ENCODE results near the gene CLIC4.

The CLIC4 gene

GRCh38 chr1:24870551-24871195 is 125.4 kb downstream of the CLIC4 start:
- no peak overlapping the region for H3K27ac ChIP-seq
- no peak for TF ChIP-seq CTCF (conservative IDR thresholded peaks at IDR 0.05)

DNA sequence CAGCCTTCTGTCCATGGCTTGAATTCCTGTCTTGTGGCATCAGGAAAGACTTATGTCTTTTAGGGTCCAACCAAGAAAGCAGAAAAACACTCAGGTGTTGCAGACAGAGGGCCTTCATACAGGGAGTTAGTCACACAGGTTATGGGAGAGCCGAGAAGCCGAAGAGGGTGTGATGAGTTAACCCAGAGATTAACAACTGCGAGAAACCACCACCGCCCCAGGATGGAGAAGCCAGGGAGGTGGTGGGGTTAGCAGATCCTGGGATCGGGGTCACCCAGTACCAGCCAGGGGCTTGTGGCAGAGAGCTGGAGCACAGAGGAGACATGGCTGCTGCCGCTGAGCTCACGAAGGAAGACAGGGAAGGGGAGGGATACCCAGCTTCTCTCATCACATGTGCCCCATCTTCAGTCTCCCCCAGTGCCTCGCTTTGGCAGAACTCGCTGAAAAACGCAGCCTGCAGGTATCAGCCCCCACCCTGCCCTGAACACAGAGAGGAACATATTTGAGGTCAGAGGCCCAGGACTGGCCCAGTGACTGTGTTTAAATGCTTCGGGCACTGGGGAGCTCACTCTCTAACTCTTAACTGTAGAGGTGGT is 126.2 kb downstream of the CLIC4 start:
- TF ChIP-seq CTCF (conservative IDR thresholded peaks at IDR 0.05), result no peak
- H3K27ac ChIP-seq, result no peak overlapping the region

DNA sequence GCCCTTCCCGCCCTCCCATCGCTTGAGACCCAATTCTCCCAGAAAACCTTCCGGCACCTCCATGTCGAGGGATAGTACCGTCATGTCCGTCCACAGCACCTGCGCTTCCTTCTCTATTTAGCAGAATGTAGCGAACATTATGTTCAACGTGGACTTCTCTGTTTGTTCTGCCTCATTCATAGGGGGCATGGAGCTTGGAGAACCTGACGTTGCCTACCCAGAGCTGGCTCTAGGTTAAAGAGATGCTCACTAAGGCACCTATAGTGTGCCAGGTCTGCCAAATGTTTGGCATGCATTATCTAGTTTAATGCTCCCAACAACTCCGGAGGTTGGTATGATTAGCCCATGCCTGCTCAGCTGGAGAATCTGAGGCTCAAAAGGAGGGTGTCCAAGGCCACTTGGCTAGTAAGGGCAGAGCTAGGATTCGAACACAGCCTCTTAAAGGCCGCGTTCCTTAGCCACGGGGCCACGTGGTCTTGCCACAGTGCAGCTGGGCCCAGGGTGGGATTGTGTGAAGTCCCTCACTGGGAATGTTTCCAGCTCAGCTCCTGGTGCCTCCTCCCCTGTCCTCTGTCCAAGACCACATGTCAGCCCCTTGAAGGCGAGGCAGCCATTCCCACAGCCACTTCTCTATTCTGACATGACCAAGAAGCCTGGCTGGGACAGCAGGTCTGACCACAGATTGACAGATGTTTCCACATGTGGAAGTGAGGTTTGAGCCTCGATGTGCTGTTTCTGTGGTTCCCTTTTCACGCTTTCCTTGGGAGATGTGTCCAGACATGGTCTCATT is 127.0 kb downstream of the CLIC4 start:
- no peak for TF ChIP-seq CTCF (conservative IDR thresholded peaks at IDR 0.05)
- no peak overlapping the region for H3K27ac ChIP-seq

GRCh38 chr1:24873148-24873547 is 127.9 kb downstream of the CLIC4 start:
- no peak for TF ChIP-seq CTCF (conservative IDR thresholded peaks at IDR 0.05)
- no peak overlapping the region for H3K27ac ChIP-seq

DNA sequence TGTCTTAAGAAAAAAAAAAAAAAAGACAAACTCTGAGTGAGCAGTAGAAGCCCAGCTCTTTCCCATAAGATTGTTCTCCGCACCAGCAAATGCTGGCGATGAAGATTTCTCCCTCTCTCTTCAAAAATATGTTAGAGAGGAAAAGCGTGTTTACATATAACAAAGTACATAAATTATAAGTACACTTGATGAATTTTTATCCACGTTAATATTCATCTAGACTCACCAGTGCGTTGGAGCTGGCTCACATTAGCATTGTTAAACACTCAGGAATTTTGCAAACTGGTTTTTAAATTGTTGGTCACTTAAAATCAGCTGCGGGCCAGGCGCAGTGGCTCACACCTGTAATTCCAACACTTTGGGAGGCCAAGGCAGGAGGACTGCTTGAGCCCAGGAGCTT is 128.8 kb downstream of the CLIC4 start:
- TF ChIP-seq CTCF (conservative IDR thresholded peaks at IDR 0.05), result no peak
- no peak overlapping the region for H3K27ac ChIP-seq

- H3K27ac ChIP-seq, result no peak overlapping the region
- no peak for TF ChIP-seq CTCF (conservative IDR thresholded peaks at IDR 0.05)
Observed at GRCh38 chr1:24874611-24875234, 129.5 kb downstream of the CLIC4 start.

DNA sequence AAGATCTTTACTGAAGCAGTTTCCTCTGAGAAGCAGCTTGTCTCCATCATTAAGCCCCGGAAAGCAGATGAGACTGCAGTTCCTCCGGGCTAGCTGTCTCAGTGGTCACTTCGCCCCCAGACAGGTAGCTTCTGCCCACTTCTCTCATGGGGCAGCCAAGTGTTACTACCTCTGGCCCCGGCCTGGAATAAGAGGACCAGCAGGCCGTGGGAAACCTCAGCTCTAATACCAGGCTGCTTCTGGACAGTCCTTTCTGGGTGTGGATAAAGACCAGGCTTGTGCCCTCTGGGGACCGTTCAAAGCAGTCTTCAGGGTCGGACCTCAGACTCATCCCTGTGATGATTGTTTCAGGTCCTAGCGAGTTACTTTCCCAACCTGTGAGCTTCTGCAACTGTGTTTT is 130.0 kb downstream of the CLIC4 start:
- no peak overlapping the region for H3K27ac ChIP-seq
- TF ChIP-seq CTCF (conservative IDR thresholded peaks at IDR 0.05), result no peak

All from VCaP (cell line).